OCI-LY3 (cell line): ENCODE results near the gene MPHOSPH10.

Source experiments
- H2AFZ ChIP-seq: fragments of 200-600, 300-600 bp; shearing (Covaris generic); 2 replicates; pipeline ENCODE4 v1.6.0; 2014; ENCODE audit warnings: antibody characterized with exemption, low read depth, low read length
- H3K27ac ChIP-seq: fragments of 200-600, 300-600 bp; sonication (generic); 2 replicates; pipeline ENCODE4 v1.5.1; 2014; ENCODE audit warnings: mild to moderate bottlenecking, low read length, moderate library complexity, mixed read lengths
- H3K27me3 ChIP-seq: fragments of 200-600, 300-600 bp; sonication (generic); 2 replicates; pipeline ENCODE4 v1.6.1; 2014; ENCODE audit warnings: low read depth, low read length, mixed read lengths
- H3K36me3 ChIP-seq: fragments of 200-600, 300-600 bp; sonication (generic); replicated peaks from 2 replicates; pipeline ENCODE3; 2014; ENCODE audit warnings: low read depth, low read length, mixed read lengths
- H3K4me1 ChIP-seq: fragments of 300-600, 200-600 bp; sonication (generic); 2 replicates; pipeline ENCODE4 v1.6.1; 2014; ENCODE audit warnings: low read length, mixed read lengths
- H3K4me2 ChIP-seq: fragments of 200-600, 300-600 bp; sonication (generic); 2 replicates; pipeline ENCODE4 v1.6.1; 2014; ENCODE audit warnings: low read length, mixed read lengths
- H3K4me3 ChIP-seq: fragments of 300-600, 200-600 bp; sonication (generic); 2 replicates; pipeline ENCODE4 v1.5.1; 2014; ENCODE audit warnings: antibody characterized with exemption, mild to moderate bottlenecking, low read length, moderate library complexity
- H3K79me2 ChIP-seq: fragments of 300-600, 200-600 bp; shearing (Covaris generic); 2 replicates; pipeline ENCODE4 v1.6.1; 2014; ENCODE audit warnings: mild to moderate bottlenecking, low read length, mixed read lengths
- H3K9ac ChIP-seq: fragments of 300-600, 200-600 bp; shearing (Covaris generic); 2 replicates; pipeline ENCODE4 v1.6.0; 2014; ENCODE audit warnings: mild to moderate bottlenecking, low read length, moderate library complexity
- H3K9me3 ChIP-seq: fragments of 200-600, 300-600 bp; shearing (Covaris generic); 2 replicates; pipeline ENCODE4 v1.6.1; 2014; ENCODE audit warnings: low read length, mixed read lengths; ENCODE audit not compliant: insufficient read depth
- H4K20me1 ChIP-seq: fragments of 200-600, 300-600 bp; sonication (generic); 2 replicates; pipeline ENCODE4 v1.6.1; 2016; ENCODE audit warnings: low read length, mixed read lengths; ENCODE audit not compliant: insufficient read depth
- EZH2phosphoT487 ChIP-seq: fragments of 200-600 bp; shearing (Covaris generic); IDR thresholded peaks from 2 replicates; pipeline ENCODE4 v1.6.1; 2018; ENCODE audit warnings: antibody characterized with exemption, mixed run types, low read depth
- TF ChIP-seq, protein P1 (sequence below): fragments of 200-600, 300-600 bp; sonication (generic); IDR thresholded peaks from 2 replicates; pipeline ENCODE4 v1.5.1; 2014; ENCODE audit warnings: antibody characterized with exemption, low read length, low read depth

MPHOSPH10 gene

GRCh38 chr2:71117063-71117462, 13.4 kb upstream of the MPHOSPH10 start:
- Histone ChIP-seq H3K27me3 (no peaks in the 10 kb centered on the region), H3K4me2 (no peak overlapping the region), H3K79me2 (no peaks in the 10 kb centered on the region), H3K4me1 (no peaks in the 10 kb centered on the region), H2AFZ (no peak overlapping the region), H3K27ac (no peak overlapping the region), H3K9ac (no peak overlapping the region), H3K36me3 (peaks cover 49% of the 10 kb centered on the region), H3K9me3 (no peaks in the 10 kb centered on the region), H4K20me1 (no peaks in the 10 kb centered on the region), H3K4me3 (no peak overlapping the region)
- no peak for TF ChIP-seq EZH2phosphoT487
- TF ChIP-seq, protein P1, sequence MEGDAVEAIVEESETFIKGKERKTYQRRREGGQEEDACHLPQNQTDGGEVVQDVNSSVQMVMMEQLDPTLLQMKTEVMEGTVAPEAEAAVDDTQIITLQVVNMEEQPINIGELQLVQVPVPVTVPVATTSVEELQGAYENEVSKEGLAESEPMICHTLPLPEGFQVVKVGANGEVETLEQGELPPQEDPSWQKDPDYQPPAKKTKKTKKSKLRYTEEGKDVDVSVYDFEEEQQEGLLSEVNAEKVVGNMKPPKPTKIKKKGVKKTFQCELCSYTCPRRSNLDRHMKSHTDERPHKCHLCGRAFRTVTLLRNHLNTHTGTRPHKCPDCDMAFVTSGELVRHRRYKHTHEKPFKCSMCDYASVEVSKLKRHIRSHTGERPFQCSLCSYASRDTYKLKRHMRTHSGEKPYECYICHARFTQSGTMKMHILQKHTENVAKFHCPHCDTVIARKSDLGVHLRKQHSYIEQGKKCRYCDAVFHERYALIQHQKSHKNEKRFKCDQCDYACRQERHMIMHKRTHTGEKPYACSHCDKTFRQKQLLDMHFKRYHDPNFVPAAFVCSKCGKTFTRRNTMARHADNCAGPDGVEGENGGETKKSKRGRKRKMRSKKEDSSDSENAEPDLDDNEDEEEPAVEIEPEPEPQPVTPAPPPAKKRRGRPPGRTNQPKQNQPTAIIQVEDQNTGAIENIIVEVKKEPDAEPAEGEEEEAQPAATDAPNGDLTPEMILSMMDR = no peak

DNA sequence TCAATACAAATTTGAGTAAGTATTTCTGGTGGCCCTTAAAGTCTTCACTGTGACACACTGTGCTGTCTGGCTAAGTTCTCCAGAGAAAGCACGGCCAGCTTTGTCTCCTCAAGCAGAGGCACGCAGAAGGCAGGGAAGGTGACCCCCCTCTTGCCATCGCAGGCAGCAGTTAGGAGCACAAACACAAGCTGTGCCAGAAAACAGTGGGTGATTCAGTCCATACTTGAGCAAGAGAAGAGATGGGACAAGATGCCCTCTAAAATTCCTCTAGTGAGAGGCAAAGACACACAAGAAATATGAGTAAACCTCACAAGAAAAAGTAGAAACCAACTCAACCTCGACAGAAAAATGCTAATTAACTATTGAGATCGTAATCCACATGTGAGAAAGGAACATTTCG, 10.2 kb upstream of the MPHOSPH10 start:
- H3K9me3 ChIP-seq = no peaks in the 10 kb centered on the region
- no peak overlapping the region for H3K27ac ChIP-seq
- no peak overlapping the region for H3K4me3 ChIP-seq
- no peak overlapping the region for H3K9ac ChIP-seq
- H4K20me1 ChIP-seq = no peaks in the 10 kb centered on the region
- H3K36me3 ChIP-seq = peaks cover 48% of the 10 kb centered on the region
- no peak overlapping the region for H2AFZ ChIP-seq
- no peaks in the 10 kb centered on the region for H3K79me2 ChIP-seq
- no peak overlapping the region for H3K4me2 ChIP-seq
- H3K27me3 ChIP-seq = no peaks in the 10 kb centered on the region
- TF ChIP-seq EZH2phosphoT487 = no peak
- TF ChIP-seq, protein P1 = no peak
- no peaks in the 10 kb centered on the region for H3K4me1 ChIP-seq

- no peak for TF ChIP-seq EZH2phosphoT487
- TF ChIP-seq, protein P1 = no peak
- no peak overlapping the region for H3K4me2 ChIP-seq
- no peaks in the 10 kb centered on the region for H3K4me1 ChIP-seq
- H3K9me3 ChIP-seq = no peaks in the 10 kb centered on the region
- no peak overlapping the region for H3K4me3 ChIP-seq
- H4K20me1 ChIP-seq = no peaks in the 10 kb centered on the region
- no peak overlapping the region for H3K9ac ChIP-seq
- H2AFZ ChIP-seq = no peak overlapping the region
- H3K27me3 ChIP-seq = no peaks in the 10 kb centered on the region
- H3K36me3 ChIP-seq = peaks cover 45% of the 10 kb centered on the region
- no peak overlapping the region for H3K27ac ChIP-seq
- peaks cover 7% of the 10 kb centered on the region; the same call in 1 of the 2 replicates for H3K79me2 ChIP-seq
These were observed 9.0 kb upstream of the MPHOSPH10 start for GRCh38 chr2:71121479-71121878.

- no peak overlapping the region for H3K9ac ChIP-seq
- no peak overlapping the region for H3K4me2 ChIP-seq
- H3K79me2 ChIP-seq = peaks cover 19% of the 10 kb centered on the region
- peaks cover 45% of the 10 kb centered on the region for H3K36me3 ChIP-seq
- no peaks in the 10 kb centered on the region for H3K27me3 ChIP-seq
- no peaks in the 10 kb centered on the region for H3K4me1 ChIP-seq
- no peaks in the 10 kb centered on the region for H4K20me1 ChIP-seq
- H2AFZ ChIP-seq = no peak overlapping the region
- no peak overlapping the region for H3K4me3 ChIP-seq
- H3K9me3 ChIP-seq = no peaks in the 10 kb centered on the region
- TF ChIP-seq, protein P1 = no peak
- no peak for TF ChIP-seq EZH2phosphoT487
- no peak overlapping the region for H3K27ac ChIP-seq
These were observed 7.8 kb upstream of the MPHOSPH10 start for GRCh38 chr2:71122387-71123298.
